ENCODE results near the gene HCN2. TPM values are rescaled to one million over a fixed set of nuclear protein-coding genes. Genes with fewer than 3 reads are reported as not detected.
"Not testable (repeated sequence)": the region's sequence is repeated elsewhere in the genome, so short reads cannot be mapped to it uniquely, and the experiment has no call there.

Gene HCN2
- total and polyA plus RNA-seq, 12 donors = 0.74 to 9.1 (median 3.6) TPM

GRCh38 chr19:619286-620002, 29.8 kb downstream of the HCN2 start:
- Histone ChIP-seq H3K4me3 (no peak overlapping the region), H3K27me3 (no peaks in the 10 kb centered on the region), H3K27ac (no peak overlapping the region), H3K9me3 (replicated peaks in 1 of 3) (no peaks in the 10 kb centered on the region), H3K36me3 (replicated peaks in 1 of 2) (peaks cover 0 to 62% of the 10 kb centered on the region in 2 donors), H3K4me1 (replicated peaks in 1 of 2) (no peaks in the 10 kb centered on the region)
- no peak for TF ChIP-seq CTCF (IDR thresholded peaks at IDR 0.05)
- no peak for TF ChIP-seq POLR2A (IDR thresholded peaks at IDR 0.05)
- WGBS, 4 donors = 87 to 94% (median 93%) methylated on average over 26 to 47 of the region's 47 CpGs
- intact Hi-C loops (cut with DNase I) = no loop called here
- DNase-seq = no peak

GRCh38 chr19:620166-620862, 30.6 kb downstream of the HCN2 start:
- intact Hi-C loops (cut with DNase I) = no loop called here
- no peak overlapping the region for H3K4me3 ChIP-seq
- TF ChIP-seq POLR2A (IDR thresholded peaks at IDR 0.05) (no peak), CTCF (IDR thresholded peaks at IDR 0.05) (no peak)
- 90 to 93% (median 93%) methylated on average over 31 to 51 of the region's 51 CpGs for WGBS, 4 donors
- no peak overlapping the region for H3K27ac ChIP-seq
- H3K9me3 ChIP-seq (replicated peaks in 1 of 3) = no peaks in the 10 kb centered on the region
- DNase-seq = no peak
- H3K4me1 ChIP-seq (replicated peaks in 1 of 2) = no peaks in the 10 kb centered on the region
- peaks cover 0 to 68% of the 10 kb centered on the region in 2 donors for H3K36me3 ChIP-seq (replicated peaks in 1 of 2)
- H3K27me3 ChIP-seq = no peaks in the 10 kb centered on the region

DNA sequence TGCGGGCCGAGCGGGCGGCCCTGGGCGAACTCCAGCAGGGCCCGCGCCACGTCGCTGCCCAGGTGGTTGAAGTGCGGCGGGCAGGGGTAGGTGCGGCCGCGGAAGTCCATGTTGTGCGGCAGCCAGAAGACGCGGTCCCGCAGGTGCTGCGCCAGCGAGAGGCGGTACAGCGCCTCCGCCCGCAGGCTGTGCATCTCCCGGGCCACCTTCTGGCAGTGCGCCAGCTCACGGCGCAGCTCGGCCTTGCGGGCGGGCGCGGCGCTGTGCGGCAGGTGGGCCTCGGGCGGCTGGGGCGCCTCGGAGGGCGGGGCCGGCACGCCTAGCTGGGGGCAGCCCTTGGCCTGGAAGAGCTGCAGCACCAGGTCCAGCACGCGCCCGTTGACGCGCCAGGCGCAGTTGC, 31.5 kb downstream of the HCN2 start:
- H3K4me3 ChIP-seq; H3K27me3 ChIP-seq; intact Hi-C loops (cut with DNase I); DNase-seq; H3K4me1 ChIP-seq (replicated peaks in 1 of 2); H3K27ac ChIP-seq; H3K9me3 ChIP-seq (replicated peaks in 1 of 3): not testable (repeated sequence)
- 84 to 97% (median 95%) methylated on average over 5 to 48 of the region's 48 CpGs for WGBS, 4 donors
- peaks cover 0 to 68% of the 10 kb centered on the region in 2 donors for H3K36me3 ChIP-seq (replicated peaks in 1 of 2)

DNA sequence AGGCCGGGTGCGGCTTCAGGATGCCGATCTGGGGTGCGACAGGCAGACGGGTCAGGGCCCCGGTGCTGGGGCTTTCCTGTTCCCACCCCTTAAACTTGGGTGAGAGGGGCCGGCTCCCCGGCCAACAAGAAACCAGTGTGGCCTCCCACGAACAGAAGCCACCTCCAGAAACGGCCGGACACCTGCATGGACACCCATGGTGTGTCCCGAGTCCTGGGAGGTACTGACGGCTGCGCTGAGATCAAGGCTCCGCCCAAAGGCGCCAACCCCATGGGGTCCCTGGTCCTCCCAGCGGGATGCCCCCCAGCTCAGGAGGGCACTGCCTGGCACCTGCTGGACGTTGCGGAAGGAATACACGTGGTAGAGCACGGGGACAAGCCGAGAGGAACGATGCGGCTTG, 32.1 kb downstream of the HCN2 start:
- Histone ChIP-seq H3K27ac (no peak overlapping the region), H3K27me3 (no peaks in the 10 kb centered on the region), H3K4me3 (no peak overlapping the region), H3K9me3 (replicated peaks in 1 of 3) (no peaks in the 10 kb centered on the region), H3K36me3 (replicated peaks in 1 of 2) (peaks cover 0 to 68% of the 10 kb centered on the region in 2 donors), H3K4me1 (replicated peaks in 1 of 2) (no peaks in the 10 kb centered on the region)
- DNase-seq = no peak
- WGBS, 4 donors = 87 to 98% (median 92%) methylated on average over 8 to 24 of the region's 24 CpGs
- intact Hi-C loops (cut with DNase I) = no loop called here
- TF ChIP-seq CTCF (IDR thresholded peaks at IDR 0.05) (no peak), POLR2A (IDR thresholded peaks at IDR 0.05) (no peak)
